GM12872 (cell line): ENCODE data around the gene MAPKBP1.
A peak's percentile ranks its signal among the peaks of the same experiment; 100 is the strongest.

ENCODE experiments used
- CTCF ChIP-seq: IDR thresholded peaks from 3 replicates; pipeline ENCODE4 v1.5.1; 2011; ENCODE audit warnings: low read depth, mild to moderate bottlenecking, low read length, moderate library complexity; ENCODE audit not compliant: insufficient read depth

Gene MAPKBP1

GRCh38 chr15:41860049-41860828 lies 86.0 kb downstream of the MAPKBP1 start:
- peak; percentile 32; the same call in 2 of the 3 replicates for TF ChIP-seq CTCF

GRCh38 chr15:41861736-41862356 lies 87.6 kb downstream of the MAPKBP1 start:
- no peak for TF ChIP-seq CTCF

GRCh38 chr15:41862515-41863116 lies 88.3 kb downstream of the MAPKBP1 start:
- TF ChIP-seq CTCF, result no peak

- no peak for TF ChIP-seq CTCF
Observed at GRCh38 chr15:41865490-41866055, 91.3 kb downstream of the MAPKBP1 start.

- no peak for TF ChIP-seq CTCF
Observed at GRCh38 chr15:41866263-41866703, 92.0 kb downstream of the MAPKBP1 start.

- no peak for TF ChIP-seq CTCF
Observed at GRCh38 chr15:41866872-41867579, 92.7 kb downstream of the MAPKBP1 start.
